Measurements from ENCODE around the gene OSBPL5.
"Not testable (repeated sequence)": the region's sequence is repeated elsewhere in the genome, so short reads cannot be mapped to it uniquely, and the experiment has no call there.

GRCh38 chr11:3064709-3065108, 100.4 kb downstream of the OSBPL5 start:
- TF ChIP-seq MCM7 (IDR thresholded peaks at IDR 0.05); ZHX1 (conservative IDR thresholded peaks at IDR 0.05; ENCODE audit: low read length); CTCF (IDR thresholded peaks at IDR 0.05 in 2 of 3, conservative IDR thresholded peaks at IDR 0.05 in 1 of 3; ENCODE audit: insufficient read depth in 2 of 3, low read depth in 1 of 3, low read length in 3 of 3); ARID2 (IDR thresholded peaks at IDR 0.05); PCBP2 (IDR thresholded peaks at IDR 0.05; ENCODE audit: low read depth, low read length, poor library complexity, severe bottlenecking); ZNF274 (IDR thresholded peaks at IDR 0.05; ENCODE audit: borderline replicate concordance, low read depth, low read length); NUFIP1 (IDR thresholded peaks at IDR 0.05; ENCODE audit: partially characterized antibody); NFE2L1 (tag; IDR thresholded peaks at IDR 0.05; ENCODE audit: borderline replicate concordance, low read depth); ZNF639 (CRISPR knock-in tag; conservative IDR thresholded peaks at IDR 0.05 in 1 of 2, IDR thresholded peaks at IDR 0.05 in 1 of 2): not testable (repeated sequence)
